HepG2 (cell line): ENCODE measurements around the gene GMCL2. TPM values are rescaled to one million over a fixed set of nuclear protein-coding genes. Genes with fewer than 3 reads are reported as not detected.

ENCODE experiments used
- CSRNP1 ChIP-seq: sonication (generic); formaldehyde crosslinking; IDR thresholded peaks from 2 replicates; pipeline ENCODE4 v1.8.1; 2023; ENCODE audit warnings: mild to moderate bottlenecking, missing genetic modification reagents
- ESRRA ChIP-seq: sonication (generic); formaldehyde crosslinking; IDR thresholded peaks from 2 replicates; pipeline ENCODE4 v1.5.1; 2020; ENCODE audit warnings: mild to moderate bottlenecking, low read depth, missing genetic modification reagents
- ETV6 ChIP-seq: sonication (generic); formaldehyde crosslinking; conservative IDR thresholded peaks from 2 replicates; pipeline ENCODE4 v1.4.0; 2020; ENCODE audit warnings: missing genetic modification reagents
- KDM2A ChIP-seq: sonication (generic); formaldehyde crosslinking; IDR thresholded peaks from 2 replicates; pipeline ENCODE4 v1.4.0; 2020; ENCODE audit warnings: low read depth, missing genetic modification reagents, borderline replicate concordance
- LBX2 ChIP-seq: sonication (generic); formaldehyde crosslinking; IDR thresholded peaks from 2 replicates; pipeline ENCODE4 v1.5.0; 2020; ENCODE audit warnings: missing genetic modification reagents, mild to moderate bottlenecking, borderline replicate concordance
- MAFG ChIP-seq: sonication (generic); formaldehyde crosslinking; IDR thresholded peaks from 2 replicates; pipeline ENCODE4 v1.5.1; 2020; ENCODE audit warnings: mild to moderate bottlenecking, missing genetic modification reagents
- MED1 ChIP-seq: sonication (generic); formaldehyde crosslinking; IDR thresholded peaks from 2 replicates; pipeline ENCODE4 v1.4.0; 2020; ENCODE audit warnings: missing genetic modification reagents
- NFIB ChIP-seq: sonication (generic); formaldehyde crosslinking; IDR thresholded peaks from 2 replicates; pipeline ENCODE4 v1.9.0; 2021; ENCODE audit warnings: missing genetic modification reagents, mild to moderate bottlenecking, borderline replicate concordance
- NFYB ChIP-seq: sonication (generic); formaldehyde crosslinking; IDR thresholded peaks from 2 replicates; pipeline ENCODE4 v1.4.0; 2020; ENCODE audit warnings: missing genetic modification reagents
- NR0B2 ChIP-seq: sonication (generic); formaldehyde crosslinking; IDR thresholded peaks from 2 replicates; pipeline ENCODE4 v1.4.0; 2020; ENCODE audit warnings: mild to moderate bottlenecking, missing genetic modification reagents
- SIN3A ChIP-seq: IDR thresholded peaks from 2 replicates; pipeline ENCODE4 v1.6.1; 2011; ENCODE audit warnings: low read depth, mild to moderate bottlenecking, control low read depth, low read length, borderline replicate concordance
- TEAD3 ChIP-seq: optimal IDR thresholded peaks from 2 replicates; pipeline ENCODE3; 2016; ENCODE audit warnings: borderline replicate concordance
- ZHX2 ChIP-seq, 2 experiments: sonication (generic) in 1 of 2; formaldehyde crosslinking in 1 of 2; IDR thresholded peaks; 2 replicates each; pipeline versions ENCODE4 v1.6.1 to v1.9.0; 2014 to 2022; ENCODE audit warnings: antibody characterized with exemption in 1 of 2, borderline replicate concordance in 1 of 2, inconsistent platforms in 1 of 2, low read depth in 1 of 2, missing genetic modification reagents in 1 of 2
- ZNF124 ChIP-seq: sonication (generic); formaldehyde crosslinking; IDR thresholded peaks from 2 replicates; pipeline ENCODE4 v1.4.0; 2020; ENCODE audit warnings: missing genetic modification reagents
- ZNF629 ChIP-seq: sonication (generic); formaldehyde crosslinking; conservative IDR thresholded peaks from 2 replicates; pipeline ENCODE4 v1.5.0; 2020; ENCODE audit warnings: missing genetic modification reagents
- ZNF639 ChIP-seq: conservative IDR thresholded peaks from 2 replicates; pipeline ENCODE4 v1.6.1; 2018; ENCODE audit warnings: missing genetic modification reagents
- polyA plus RNA-seq, 8 experiments: library from polyadenylated mRNA; depleted of rRNA in 3 of 8; stranded (reverse) in 7 of 8; unstranded in 1 of 8; fragments of >200 nt; fragmentation: Illumina TruSeq in 4 of 8; extraction: Trizol in 4 of 8; gene quantifications; 2 replicates each; pipeline versions ENCODE4 v1.2.1 to v1.2.3, GENCODE V29; 2011 to 2016; ENCODE audit warnings: low read depth in 4 of 8, missing spikeins in 1 of 8, mixed read lengths in 1 of 8; ENCODE audit not compliant: insufficient read depth in 1 of 8
- total RNA-seq, 5 experiments: library from RNA; depleted of rRNA; stranded (reverse); fragments of >200 nt; fragmentation: Illumina TruSeq; extraction: Trizol; gene quantifications; 2 replicates each; pipeline ENCODE4 v1.2.3, GENCODE V29; 2016; ENCODE audit warnings: low read depth in 1 of 5

GMCL2 gene
- total and polyA plus RNA-seq, 2 of the 13 experiments (the other 11 are each of a cell fraction or from before 2014, with no cell fraction given) = 0.03 TPM; not detected in 1

- peak; percentile 94 for TF ChIP-seq KDM2A
- TF ChIP-seq TEAD3 = peak; percentile 54
- TF ChIP-seq CSRNP1 = peak; percentile 37; the same call in 1 of the 2 replicates
- no peak for TF ChIP-seq ESRRA
- TF ChIP-seq MED1 (CRISPR knock-in tag) = 0 out of 2 replicates have a peak, but pooled peaks have one; percentile 34
- TF ChIP-seq NFYB = peak; percentile 90
- no peak for TF ChIP-seq ZNF639
- peak; percentile 87; the same call in 1 of the 2 replicates for TF ChIP-seq SIN3A
- TF ChIP-seq ZNF124 (CRISPR knock-in tag) = no peak; the same call in 1 of the 2 replicates
- no peak for TF ChIP-seq NFIB (CRISPR knock-in tag)
- TF ChIP-seq NR0B2 = peak; percentile 82; the same call in 1 of the 2 replicates
- no peak for TF ChIP-seq ZNF629 (CRISPR knock-in tag)
- TF ChIP-seq ETV6 (CRISPR knock-in tag) = no peak
- no peak for TF ChIP-seq LBX2
- TF ChIP-seq ZHX2 (IDR thresholded peaks at IDR 0.05; ENCODE audit: low read depth) = peak; percentile 74; the same call in 1 of the 2 replicates
- TF ChIP-seq ZHX2 (CRISPR knock-in tag; IDR thresholded peaks at IDR 0.05; ENCODE audit: borderline replicate concordance) = no peak
- TF ChIP-seq MAFG (CRISPR knock-in tag) = no peak
Measured at GRCh38 chr5:178153530-178154340, 33.4 kb downstream of the GMCL2 start, which contains the start of gene NHP2 (continued).
